Uterus (tissue), 2 donors: ENCODE results near the gene OPCML.

ENCODE experiments used
- POLR2A ChIP-seq, 2 donors: fragments of 450-650 bp; IDR thresholded peaks; one replicate each; pipeline ENCODE4 v1.6.1; 2016; ENCODE audit warnings: antibody characterized with exemption in 2 of 2, mild to moderate bottlenecking in 1 of 2, moderate library complexity in 1 of 2
- TF ChIP-seq, protein P1 (sequence below), 4 experiments: fragments of 200-600 bp in 2 of 4; fragments of 450-650 bp in 2 of 4; sonication (generic) in 2 of 4; IDR thresholded peaks; one replicate each; pipeline ENCODE4 v1.5.1; 2016 to 2019; ENCODE audit warnings: antibody characterized with exemption in 4 of 4, mild to moderate bottlenecking in 2 of 4, moderate library complexity in 1 of 4

- TF ChIP-seq, protein P1, sequence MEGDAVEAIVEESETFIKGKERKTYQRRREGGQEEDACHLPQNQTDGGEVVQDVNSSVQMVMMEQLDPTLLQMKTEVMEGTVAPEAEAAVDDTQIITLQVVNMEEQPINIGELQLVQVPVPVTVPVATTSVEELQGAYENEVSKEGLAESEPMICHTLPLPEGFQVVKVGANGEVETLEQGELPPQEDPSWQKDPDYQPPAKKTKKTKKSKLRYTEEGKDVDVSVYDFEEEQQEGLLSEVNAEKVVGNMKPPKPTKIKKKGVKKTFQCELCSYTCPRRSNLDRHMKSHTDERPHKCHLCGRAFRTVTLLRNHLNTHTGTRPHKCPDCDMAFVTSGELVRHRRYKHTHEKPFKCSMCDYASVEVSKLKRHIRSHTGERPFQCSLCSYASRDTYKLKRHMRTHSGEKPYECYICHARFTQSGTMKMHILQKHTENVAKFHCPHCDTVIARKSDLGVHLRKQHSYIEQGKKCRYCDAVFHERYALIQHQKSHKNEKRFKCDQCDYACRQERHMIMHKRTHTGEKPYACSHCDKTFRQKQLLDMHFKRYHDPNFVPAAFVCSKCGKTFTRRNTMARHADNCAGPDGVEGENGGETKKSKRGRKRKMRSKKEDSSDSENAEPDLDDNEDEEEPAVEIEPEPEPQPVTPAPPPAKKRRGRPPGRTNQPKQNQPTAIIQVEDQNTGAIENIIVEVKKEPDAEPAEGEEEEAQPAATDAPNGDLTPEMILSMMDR (IDR thresholded peaks at IDR 0.05), result no peak
- no peak for TF ChIP-seq POLR2A (IDR thresholded peaks at IDR 0.05)
Measured at GRCh38 chr11:133559382-133559781, 27.1 kb upstream of the OPCML start.
